HepG2 (cell line): ENCODE results near the gene JAKMIP2. TPM values are rescaled to one million over a fixed set of nuclear protein-coding genes. Genes with fewer than 3 reads are reported as not detected.
A peak's percentile ranks its signal among the peaks of the same experiment; 100 is the strongest.

ENCODE experiments used
- ARNT2 ChIP-seq: sonication (generic); formaldehyde crosslinking; IDR thresholded peaks from 2 replicates; pipeline ENCODE4 v1.8.0; 2022; ENCODE audit warnings: mild to moderate bottlenecking, low read depth, missing genetic modification reagents, moderate library complexity
- EHMT2 ChIP-seq: fragments of 200-600 bp; sonication (generic); IDR thresholded peaks from 2 replicates; pipeline ENCODE4 v1.7.0; 2017; ENCODE audit warnings: antibody characterized with exemption, low read depth, low read length, borderline replicate concordance
- FOSL1 ChIP-seq: sonication (generic); formaldehyde crosslinking; IDR thresholded peaks from 2 replicates; pipeline ENCODE4 v1.9.0; 2021; ENCODE audit warnings: missing genetic modification reagents, borderline replicate concordance
- GFI1 ChIP-seq: sonication (generic); formaldehyde crosslinking; IDR thresholded peaks from 2 replicates; pipeline ENCODE4 v1.5.0; 2020; ENCODE audit warnings: missing genetic modification reagents, mild to moderate bottlenecking, borderline replicate concordance
- HNRNPUL1 ChIP-seq: fragments of 200-400 bp; formaldehyde crosslinking; IDR thresholded peaks from 2 replicates; pipeline ENCODE4 v1.6.1; 2017; ENCODE audit warnings: low read depth, mild to moderate bottlenecking, low read length, moderate library complexity
- KDM3A ChIP-seq: IDR thresholded peaks from 2 replicates; pipeline ENCODE4 v1.6.1; 2018; ENCODE audit warnings: low read depth, missing compliant biosample characterization
- MED8 ChIP-seq: sonication (generic); formaldehyde crosslinking; IDR thresholded peaks from 2 replicates; pipeline ENCODE4 v1.8.1; 2023; ENCODE audit warnings: mild to moderate bottlenecking, missing genetic modification reagents; ENCODE audit not compliant: insufficient replicate concordance
- POLR2G ChIP-seq: fragments of 200-400 bp; formaldehyde crosslinking; IDR thresholded peaks from 2 replicates; pipeline ENCODE4 v1.6.1; 2018; ENCODE audit warnings: mild to moderate bottlenecking, low read depth, low read length, moderate library complexity
- TCF7L2 ChIP-seq: IDR thresholded peaks from 2 replicates; pipeline ENCODE4 v1.6.1; 2011; ENCODE audit warnings: mild to moderate bottlenecking, low read depth, low read length, moderate library complexity
- ZFP36 ChIP-seq: fragments of 150-350 bp; IDR thresholded peaks from 2 replicates; pipeline ENCODE4 v1.6.1; 2018; ENCODE audit warnings: borderline replicate concordance, low read length, low read depth; ENCODE audit not compliant: partially characterized antibody
- ZNF253 ChIP-seq: sonication (generic); formaldehyde crosslinking; IDR thresholded peaks from 2 replicates; pipeline ENCODE4 v1.8.0; 2022; ENCODE audit warnings: mild to moderate bottlenecking, missing genetic modification reagents, borderline replicate concordance
- ZNF264 ChIP-seq: sonication (generic); formaldehyde crosslinking; IDR thresholded peaks from 2 replicates; pipeline ENCODE4 v1.4.0; 2020; ENCODE audit warnings: missing genetic modification reagents
- ZNF432 ChIP-seq: sonication (generic); formaldehyde crosslinking; IDR thresholded peaks from 2 replicates; pipeline ENCODE4 v1.5.0; 2020; ENCODE audit warnings: missing genetic modification reagents, mild to moderate bottlenecking, borderline replicate concordance
- ZNF589 ChIP-seq: sonication (generic); formaldehyde crosslinking; conservative IDR thresholded peaks from 2 replicates; pipeline ENCODE4 v1.8.0; 2022; ENCODE audit warnings: mild to moderate bottlenecking, moderate library complexity, missing genetic modification reagents
- polyA plus RNA-seq, 8 experiments: library from polyadenylated mRNA; depleted of rRNA in 3 of 8; stranded (reverse) in 7 of 8; unstranded in 1 of 8; fragments of >200 nt; fragmentation: Illumina TruSeq in 4 of 8; extraction: Trizol in 4 of 8; gene quantifications; 2 replicates each; pipeline versions ENCODE4 v1.2.1 to v1.2.3, GENCODE V29; 2011 to 2016; ENCODE audit warnings: low read depth in 4 of 8, missing spikeins in 1 of 8, mixed read lengths in 1 of 8; ENCODE audit not compliant: insufficient read depth in 1 of 8
- total RNA-seq, 5 experiments: library from RNA; depleted of rRNA; stranded (reverse); fragments of >200 nt; fragmentation: Illumina TruSeq; extraction: Trizol; gene quantifications; 2 replicates each; pipeline ENCODE4 v1.2.3, GENCODE V29; 2016; ENCODE audit warnings: low read depth in 1 of 5
- TF ChIP-seq, protein P1 (sequence below): sonication (generic); formaldehyde crosslinking; IDR thresholded peaks from 2 replicates; pipeline ENCODE4 v1.8.0; 2022; ENCODE audit warnings: mild to moderate bottlenecking, missing genetic modification reagents, moderate library complexity
- TF ChIP-seq, protein P2 (sequence below): sonication (generic); formaldehyde crosslinking; IDR thresholded peaks from 2 replicates; pipeline ENCODE4 v1.4.0; 2020; ENCODE audit warnings: mild to moderate bottlenecking, missing genetic modification reagents, borderline replicate concordance
- TF ChIP-seq, protein P3 (sequence below): sonication (generic); formaldehyde crosslinking; conservative IDR thresholded peaks from 2 replicates; pipeline ENCODE4 v1.4.0; 2020; ENCODE audit warnings: mild to moderate bottlenecking, missing genetic modification reagents, moderate library complexity
- TF ChIP-seq, protein P4 (sequence below): sonication (generic); formaldehyde crosslinking; IDR thresholded peaks from 2 replicates; pipeline ENCODE4 v1.8.1; 2022; ENCODE audit warnings: low read depth, mild to moderate bottlenecking, missing genetic modification reagents

Gene JAKMIP2
- total and polyA plus RNA-seq, 2 of the 13 experiments (the other 11 are each of a cell fraction or from before 2014, with no cell fraction given), result 0.04 to 2.1 TPM

DNA sequence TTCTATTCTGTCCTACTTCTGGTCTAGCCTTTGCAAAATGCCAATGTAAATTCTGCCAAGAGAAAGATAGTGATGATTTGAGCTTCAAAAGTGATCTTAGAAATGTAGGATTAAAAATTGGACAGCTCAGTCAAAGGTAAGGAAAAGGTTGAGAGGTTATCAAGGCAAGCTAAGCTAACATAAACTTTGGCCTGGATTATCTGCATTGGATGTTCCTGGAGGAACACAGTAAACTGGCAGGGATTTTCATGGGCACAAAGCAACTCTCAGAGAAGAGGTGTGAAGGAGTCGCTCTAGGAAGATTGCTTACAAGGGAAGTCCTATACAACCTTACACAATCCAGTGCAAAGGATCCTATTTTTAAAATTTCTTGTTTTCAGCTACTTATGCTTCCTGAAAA, 115.2 kb downstream of the JAKMIP2 start (continued):
- TF ChIP-seq EHMT2 (no peak), TCF7L2 (no peak), FOSL1 (no peak), ZNF253 (no peak), MED8 (CRISPR knock-in tag) (no peak), POLR2G (no peak), ZNF589 (no peak), ARNT2 (CRISPR knock-in tag) (no peak), ZFP36 (no peak), HNRNPUL1 (no peak), ZNF264 (CRISPR knock-in tag) (no peak), GFI1 (peak; percentile 54; the same call in 1 of the 2 replicates), KDM3A (no peak), ZNF432 (no peak)
- TF ChIP-seq, protein P1, sequence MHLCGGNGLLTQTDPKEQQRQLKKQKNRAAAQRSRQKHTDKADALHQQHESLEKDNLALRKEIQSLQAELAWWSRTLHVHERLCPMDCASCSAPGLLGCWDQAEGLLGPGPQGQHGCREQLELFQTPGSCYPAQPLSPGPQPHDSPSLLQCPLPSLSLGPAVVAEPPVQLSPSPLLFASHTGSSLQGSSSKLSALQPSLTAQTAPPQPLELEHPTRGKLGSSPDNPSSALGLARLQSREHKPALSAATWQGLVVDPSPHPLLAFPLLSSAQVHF, result no peak
- TF ChIP-seq, protein P2, sequence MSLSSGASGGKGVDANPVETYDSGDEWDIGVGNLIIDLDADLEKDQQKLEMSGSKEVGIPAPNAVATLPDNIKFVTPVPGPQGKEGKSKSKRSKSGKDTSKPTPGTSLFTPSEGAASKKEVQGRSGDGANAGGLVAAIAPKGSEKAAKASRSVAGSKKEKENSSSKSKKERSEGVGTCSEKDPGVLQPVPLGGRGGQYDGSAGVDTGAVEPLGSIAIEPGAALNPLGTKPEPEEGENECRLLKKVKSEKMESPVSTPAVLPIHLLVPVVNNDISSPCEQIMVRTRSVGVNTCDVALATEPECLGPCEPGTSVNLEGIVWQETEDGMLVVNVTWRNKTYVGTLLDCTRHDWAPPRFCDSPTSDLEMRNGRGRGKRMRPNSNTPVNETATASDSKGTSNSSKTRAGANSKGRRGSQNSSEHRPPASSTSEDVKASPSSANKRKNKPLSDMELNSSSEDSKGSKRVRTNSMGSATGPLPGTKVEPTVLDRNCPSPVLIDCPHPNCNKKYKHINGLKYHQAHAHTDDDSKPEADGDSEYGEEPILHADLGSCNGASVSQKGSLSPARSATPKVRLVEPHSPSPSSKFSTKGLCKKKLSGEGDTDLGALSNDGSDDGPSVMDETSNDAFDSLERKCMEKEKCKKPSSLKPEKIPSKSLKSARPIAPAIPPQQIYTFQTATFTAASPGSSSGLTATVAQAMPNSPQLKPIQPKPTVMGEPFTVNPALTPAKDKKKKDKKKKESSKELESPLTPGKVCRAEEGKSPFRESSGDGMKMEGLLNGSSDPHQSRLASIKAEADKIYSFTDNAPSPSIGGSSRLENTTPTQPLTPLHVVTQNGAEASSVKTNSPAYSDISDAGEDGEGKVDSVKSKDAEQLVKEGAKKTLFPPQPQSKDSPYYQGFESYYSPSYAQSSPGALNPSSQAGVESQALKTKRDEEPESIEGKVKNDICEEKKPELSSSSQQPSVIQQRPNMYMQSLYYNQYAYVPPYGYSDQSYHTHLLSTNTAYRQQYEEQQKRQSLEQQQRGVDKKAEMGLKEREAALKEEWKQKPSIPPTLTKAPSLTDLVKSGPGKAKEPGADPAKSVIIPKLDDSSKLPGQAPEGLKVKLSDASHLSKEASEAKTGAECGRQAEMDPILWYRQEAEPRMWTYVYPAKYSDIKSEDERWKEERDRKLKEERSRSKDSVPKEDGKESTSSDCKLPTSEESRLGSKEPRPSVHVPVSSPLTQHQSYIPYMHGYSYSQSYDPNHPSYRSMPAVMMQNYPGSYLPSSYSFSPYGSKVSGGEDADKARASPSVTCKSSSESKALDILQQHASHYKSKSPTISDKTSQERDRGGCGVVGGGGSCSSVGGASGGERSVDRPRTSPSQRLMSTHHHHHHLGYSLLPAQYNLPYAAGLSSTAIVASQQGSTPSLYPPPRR (CRISPR knock-in tag), result no peak
- TF ChIP-seq, protein P3, sequence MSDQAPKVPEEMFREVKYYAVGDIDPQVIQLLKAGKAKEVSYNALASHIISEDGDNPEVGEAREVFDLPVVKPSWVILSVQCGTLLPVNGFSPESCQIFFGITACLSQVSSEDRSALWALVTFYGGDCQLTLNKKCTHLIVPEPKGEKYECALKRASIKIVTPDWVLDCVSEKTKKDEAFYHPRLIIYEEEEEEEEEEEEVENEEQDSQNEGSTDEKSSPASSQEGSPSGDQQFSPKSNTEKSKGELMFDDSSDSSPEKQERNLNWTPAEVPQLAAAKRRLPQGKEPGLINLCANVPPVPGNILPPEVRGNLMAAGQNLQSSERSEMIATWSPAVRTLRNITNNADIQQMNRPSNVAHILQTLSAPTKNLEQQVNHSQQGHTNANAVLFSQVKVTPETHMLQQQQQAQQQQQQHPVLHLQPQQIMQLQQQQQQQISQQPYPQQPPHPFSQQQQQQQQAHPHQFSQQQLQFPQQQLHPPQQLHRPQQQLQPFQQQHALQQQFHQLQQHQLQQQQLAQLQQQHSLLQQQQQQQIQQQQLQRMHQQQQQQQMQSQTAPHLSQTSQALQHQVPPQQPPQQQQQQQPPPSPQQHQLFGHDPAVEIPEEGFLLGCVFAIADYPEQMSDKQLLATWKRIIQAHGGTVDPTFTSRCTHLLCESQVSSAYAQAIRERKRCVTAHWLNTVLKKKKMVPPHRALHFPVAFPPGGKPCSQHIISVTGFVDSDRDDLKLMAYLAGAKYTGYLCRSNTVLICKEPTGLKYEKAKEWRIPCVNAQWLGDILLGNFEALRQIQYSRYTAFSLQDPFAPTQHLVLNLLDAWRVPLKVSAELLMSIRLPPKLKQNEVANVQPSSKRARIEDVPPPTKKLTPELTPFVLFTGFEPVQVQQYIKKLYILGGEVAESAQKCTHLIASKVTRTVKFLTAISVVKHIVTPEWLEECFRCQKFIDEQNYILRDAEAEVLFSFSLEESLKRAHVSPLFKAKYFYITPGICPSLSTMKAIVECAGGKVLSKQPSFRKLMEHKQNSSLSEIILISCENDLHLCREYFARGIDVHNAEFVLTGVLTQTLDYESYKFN (CRISPR knock-in tag), result peak; percentile 36; the same call in 1 of the 2 replicates
- TF ChIP-seq, protein P4, sequence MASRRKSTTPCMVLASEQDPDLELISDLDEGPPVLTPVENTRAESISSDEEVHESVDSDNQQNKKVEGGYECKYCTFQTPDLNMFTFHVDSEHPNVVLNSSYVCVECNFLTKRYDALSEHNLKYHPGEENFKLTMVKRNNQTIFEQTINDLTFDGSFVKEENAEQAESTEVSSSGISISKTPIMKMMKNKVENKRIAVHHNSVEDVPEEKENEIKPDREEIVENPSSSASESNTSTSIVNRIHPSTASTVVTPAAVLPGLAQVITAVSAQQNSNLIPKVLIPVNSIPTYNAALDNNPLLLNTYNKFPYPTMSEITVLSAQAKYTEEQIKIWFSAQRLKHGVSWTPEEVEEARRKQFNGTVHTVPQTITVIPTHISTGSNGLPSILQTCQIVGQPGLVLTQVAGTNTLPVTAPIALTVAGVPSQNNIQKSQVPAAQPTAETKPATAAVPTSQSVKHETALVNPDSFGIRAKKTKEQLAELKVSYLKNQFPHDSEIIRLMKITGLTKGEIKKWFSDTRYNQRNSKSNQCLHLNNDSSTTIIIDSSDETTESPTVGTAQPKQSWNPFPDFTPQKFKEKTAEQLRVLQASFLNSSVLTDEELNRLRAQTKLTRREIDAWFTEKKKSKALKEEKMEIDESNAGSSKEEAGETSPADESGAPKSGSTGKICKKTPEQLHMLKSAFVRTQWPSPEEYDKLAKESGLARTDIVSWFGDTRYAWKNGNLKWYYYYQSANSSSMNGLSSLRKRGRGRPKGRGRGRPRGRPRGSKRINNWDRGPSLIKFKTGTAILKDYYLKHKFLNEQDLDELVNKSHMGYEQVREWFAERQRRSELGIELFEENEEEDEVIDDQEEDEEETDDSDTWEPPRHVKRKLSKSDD, result no peak
